ENCODE results near the gene TMEM167A.

The TMEM167A gene

DNA sequence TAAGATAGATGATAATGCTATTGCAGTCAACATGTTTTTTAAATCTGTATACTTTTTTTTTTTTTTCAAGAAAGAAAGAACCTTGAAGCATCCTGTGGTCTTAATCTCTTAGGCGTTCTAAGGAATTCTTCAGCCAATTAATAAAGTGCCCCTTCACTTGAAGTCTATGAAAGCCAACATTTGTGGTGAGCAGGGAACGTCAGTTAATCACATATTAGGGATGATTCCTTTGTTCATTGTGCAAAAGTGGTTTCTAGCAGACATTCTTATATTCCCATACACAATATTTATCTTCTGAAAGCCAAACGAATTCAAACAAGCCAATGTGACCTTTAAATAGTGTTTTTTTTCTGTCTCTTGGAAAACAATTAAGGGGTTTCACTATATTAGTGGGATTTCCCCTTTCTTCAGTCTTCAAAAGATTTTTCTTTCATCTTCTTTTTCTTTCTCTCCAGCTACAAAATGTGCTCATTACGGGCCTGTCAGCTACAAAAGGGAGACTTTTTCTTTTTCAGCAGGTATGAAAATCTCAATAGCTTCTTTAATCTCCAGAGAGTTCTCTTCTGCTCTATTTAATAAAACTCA lies 40.1 kb downstream of the TMEM167A start:
- no peak for DNase-seq (ENCODE audit: low read depth)
- H3K4me3 ChIP-seq (ENCODE audit: low read length): no peak overlapping the region
- TF ChIP-seq CTCF (IDR thresholded peaks at IDR 0.05; ENCODE audit: insufficient read depth, low read depth, low read length, missing control alignments): no peak

- no peak overlapping the region for H3K4me3 ChIP-seq (ENCODE audit: low read length)
- no peak for TF ChIP-seq CTCF (IDR thresholded peaks at IDR 0.05; ENCODE audit: insufficient read depth, low read depth, low read length, missing control alignments)
- DNase-seq (ENCODE audit: low read depth): no peak
Observed at GRCh38 chr5:83035373-83036100, 41.7 kb downstream of the TMEM167A start.

DNA sequence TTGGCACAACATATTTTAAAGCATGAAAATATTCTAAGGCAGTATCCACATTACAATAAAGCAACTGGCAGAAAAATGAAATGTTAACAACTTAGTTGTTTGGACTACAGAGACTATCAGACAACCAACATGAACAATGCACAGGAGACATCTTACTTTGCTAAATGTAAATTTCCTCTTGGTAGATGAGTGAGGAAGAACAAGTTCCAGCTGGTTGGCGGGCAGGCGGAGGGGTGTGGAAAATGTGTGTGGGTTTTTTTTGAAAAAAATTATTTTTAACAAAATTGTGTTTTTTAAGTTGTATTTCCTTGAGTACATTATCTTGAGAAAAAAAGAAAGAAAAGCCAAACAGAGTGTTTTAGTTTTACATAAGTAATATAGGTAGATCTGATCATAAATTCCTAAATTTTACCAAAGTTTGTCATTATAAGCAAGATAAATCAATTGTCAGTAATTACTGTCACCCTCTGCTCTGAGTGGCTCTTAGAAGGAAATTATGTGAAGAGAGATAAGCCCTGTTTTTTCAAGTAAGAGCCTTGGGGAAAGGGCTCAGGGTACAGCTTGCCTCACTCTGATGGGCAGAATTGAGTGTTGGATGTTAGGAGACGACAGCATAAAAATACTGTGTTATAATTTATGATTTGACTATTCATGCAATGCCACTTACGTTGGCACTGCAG lies 42.5 kb downstream of the TMEM167A start:
- DNase-seq (ENCODE audit: low read depth): no peak
- TF ChIP-seq CTCF (IDR thresholded peaks at IDR 0.05; ENCODE audit: insufficient read depth, low read depth, low read length, missing control alignments): no peak
- no peak overlapping the region for H3K4me3 ChIP-seq (ENCODE audit: low read length)

GRCh38 chr5:83034036-83034435 lies 43.2 kb downstream of the TMEM167A start:
- DNase-seq (ENCODE audit: low read depth): no peak
- TF ChIP-seq CTCF (IDR thresholded peaks at IDR 0.05; ENCODE audit: insufficient read depth, low read depth, low read length, missing control alignments): no peak
- H3K4me3 ChIP-seq (ENCODE audit: low read length): no peak overlapping the region

GRCh38 chr5:83031381-83031780 lies 45.8 kb downstream of the TMEM167A start:
- no peak for TF ChIP-seq CTCF (IDR thresholded peaks at IDR 0.05; ENCODE audit: insufficient read depth, low read depth, low read length, missing control alignments)
- no peak overlapping the region for H3K4me3 ChIP-seq (ENCODE audit: low read length)
- no peak for DNase-seq (ENCODE audit: low read depth)

DNA sequence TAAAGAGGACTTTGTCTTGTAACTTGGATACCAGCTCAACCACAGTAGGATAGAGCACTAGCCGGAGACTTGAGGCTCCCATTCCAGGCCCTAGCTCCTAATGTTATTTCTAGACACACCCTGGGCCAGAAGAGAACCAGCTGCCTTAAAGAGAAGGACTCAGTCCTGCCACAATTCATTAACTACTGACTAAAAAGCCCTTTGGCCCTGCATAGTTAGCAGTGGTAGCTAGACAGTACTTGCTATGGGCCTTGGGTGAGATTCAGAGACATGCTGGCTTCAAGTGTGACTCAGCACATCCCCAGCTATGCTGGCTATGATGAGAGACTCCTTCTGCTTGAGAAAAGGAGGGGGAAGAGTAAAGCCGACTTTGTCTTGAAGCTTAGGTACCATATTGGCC lies 47.3 kb downstream of the TMEM167A start:
- DNase-seq (ENCODE audit: low read depth): peak; percentile 66
- no peak for TF ChIP-seq CTCF (IDR thresholded peaks at IDR 0.05; ENCODE audit: insufficient read depth, low read depth, low read length, missing control alignments)
- no peak overlapping the region for H3K4me3 ChIP-seq (ENCODE audit: low read length)

Data from epithelial cell of esophagus (primary cell).